Measurements from ENCODE around the gene PRCC. TPM values are rescaled to one million over a fixed set of nuclear protein-coding genes. Genes with fewer than 3 reads are reported as not detected.
A peak's percentile ranks its signal among the peaks of the same experiment; 100 is the strongest.

PRCC gene
- polyA plus RNA-seq, 2 of the 4 experiments (the other 2 are of a cell fraction) = 44.5 to 52.0 TPM

DNA sequence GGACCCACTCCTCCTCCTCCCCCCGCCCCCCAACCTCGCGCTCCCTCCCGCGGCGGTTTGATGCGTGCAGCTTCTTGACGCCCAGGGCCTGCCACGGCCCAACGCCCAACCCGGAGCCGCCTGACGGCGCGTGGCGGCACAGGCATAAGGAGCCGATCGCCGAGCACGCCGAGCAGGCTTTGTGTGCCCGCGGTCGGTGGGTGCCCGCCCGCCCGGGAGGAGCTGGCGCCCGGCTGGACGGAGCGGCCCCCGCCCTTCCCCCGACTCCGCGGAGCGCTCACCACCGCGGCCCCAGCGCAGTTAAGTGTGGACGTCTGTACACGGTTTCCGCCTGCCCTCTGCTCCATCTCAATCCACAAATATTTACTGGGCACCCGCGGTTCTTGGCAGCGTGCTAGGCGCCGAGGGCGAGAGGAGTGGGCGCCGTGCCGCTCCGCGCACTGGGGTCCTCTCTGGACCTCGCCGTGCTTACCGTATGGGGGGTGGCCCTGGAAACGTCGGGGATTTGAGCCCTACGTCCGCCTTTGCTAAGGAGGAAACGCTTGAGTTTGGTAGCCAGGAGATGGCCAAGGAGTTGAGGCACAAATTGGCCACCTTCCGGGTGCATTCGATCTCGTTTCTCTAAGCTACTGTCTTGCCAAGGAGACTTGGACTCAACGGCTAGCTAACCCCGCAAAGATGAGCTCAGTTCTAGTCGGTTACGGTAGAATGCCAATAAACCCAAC is 15.4 kb upstream of the PRCC start:
- peak; percentile 83 to 96 for DNase-seq (ENCODE audit: low read depth in 1 of 2, low spot score in 1 of 2)
- WGBS (ENCODE audit: missing lambda C conversion rate) = 2% methylated on average over 25 of the region's 68 CpGs
- Histone ChIP-seq H3K4me2 (peak overlapping the region; percentile 87), H3K4me3 (peak overlapping the region; percentile 92), H3K27ac (peak overlapping the region; percentile 99 to 100), H3K9me3 (no peaks in the 10 kb centered on the region), H3K4me1 (peaks cover 31% of the 10 kb centered on the region)
- POLR2A ChIA-PET = interaction anchor here (0.6 to 2.8 kb wide), 5 partner anchors 9 to 24 kb away, joined by 5 to 50 read pairs (median 22); partner anchors contain the start of genes ISG20L2, METTL25B, MRPL24 and PRCC
- CTCF ChIA-PET = interaction anchor here (0.8 to 5.4 kb wide), 22 partner anchors 9 to 176 kb away, joined by 3 to 36 read pairs (median 3); partner anchors contain the start of genes MRPL24 and PRCC
- FAIRE-seq = no peak
- ATAC-seq = peak; percentile 59 to 67
- TF ChIP-seq, protein P1, sequence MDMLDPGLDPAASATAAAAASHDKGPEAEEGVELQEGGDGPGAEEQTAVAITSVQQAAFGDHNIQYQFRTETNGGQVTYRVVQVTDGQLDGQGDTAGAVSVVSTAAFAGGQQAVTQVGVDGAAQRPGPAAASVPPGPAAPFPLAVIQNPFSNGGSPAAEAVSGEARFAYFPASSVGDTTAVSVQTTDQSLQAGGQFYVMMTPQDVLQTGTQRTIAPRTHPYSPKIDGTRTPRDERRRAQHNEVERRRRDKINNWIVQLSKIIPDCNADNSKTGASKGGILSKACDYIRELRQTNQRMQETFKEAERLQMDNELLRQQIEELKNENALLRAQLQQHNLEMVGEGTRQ (IDR thresholded peaks at IDR 0.05) = no peak
- TF ChIP-seq RCOR1 (IDR thresholded peaks at IDR 0.05; ENCODE audit: low read depth, low read length) (no peak), JUN (IDR thresholded peaks at IDR 0.05) (peak in 1 of 2 experiments; percentile 87; a peak in 3 of 5 replicates), RAD21 (conservative IDR thresholded peaks at IDR 0.05 in 1 of 2, IDR thresholded peaks at IDR 0.05 in 1 of 2) (0 out of 5 replicates have a peak, but pooled peaks have one; percentile 7 to 27), TFCP2L1 (CRISPR knock-in tag; IDR thresholded peaks at IDR 0.05) (no peak), CHD4 (IDR thresholded peaks at IDR 0.05; ENCODE audit: borderline replicate concordance) (no peak), MAZ (IDR thresholded peaks at IDR 0.05; ENCODE audit: borderline replicate concordance, low read depth, low read length) (peak; percentile 96), PHF8 (IDR thresholded peaks at IDR 0.05; ENCODE audit: borderline replicate concordance, low read depth) (peak; percentile 68), ZSCAN20 (CRISPR knock-in tag; IDR thresholded peaks at IDR 0.05) (no peak), SREBF2 (IDR thresholded peaks at IDR 0.05) (no peak), ZNF302 (CRISPR knock-in tag; IDR thresholded peaks at IDR 0.05) (no peak), EHF (CRISPR knock-in tag; IDR thresholded peaks at IDR 0.05) (no peak), POLR2A (IDR thresholded peaks at IDR 0.05; ENCODE audit: low read length) (peak; percentile 51; the same call in 1 of the 2 replicates), ESRRA (IDR thresholded peaks at IDR 0.05; ENCODE audit: borderline replicate concordance, low read length) (no peak), HEYL (CRISPR knock-in tag; IDR thresholded peaks at IDR 0.05) (no peak), TP53 (CRISPR knock-in tag; IDR thresholded peaks at IDR 0.05) (no peak), GATA3 (IDR thresholded peaks at IDR 0.05; ENCODE audit: borderline replicate concordance) (peak; percentile 44; the same call in 1 of the 2 replicates), ZC3H11A (IDR thresholded peaks at IDR 0.05) (no peak), RARB (CRISPR knock-in tag; IDR thresholded peaks at IDR 0.05) (no peak), CBX8 (IDR thresholded peaks at IDR 0.05) (no peak), CHD2 (IDR thresholded peaks at IDR 0.05; ENCODE audit: low read length, partially characterized antibody) (no peak), BHLHE40 (IDR thresholded peaks at IDR 0.05; ENCODE audit: low read depth, low read length) (no peak), HOXA7 (CRISPR knock-in tag; IDR thresholded peaks at IDR 0.05) (no peak), KDM5A (IDR thresholded peaks at IDR 0.05) (no peak), HOXB5 (CRISPR knock-in tag; IDR thresholded peaks at IDR 0.05) (no peak), HOXB13 (CRISPR knock-in tag; IDR thresholded peaks at IDR 0.05; ENCODE audit: low read depth) (no peak), MYC (IDR thresholded peaks at IDR 0.05; ENCODE audit: borderline replicate concordance, low read length) (peak; percentile 93), EHMT2 (IDR thresholded peaks at IDR 0.05; ENCODE audit: low read depth) (no peak), MAFK (IDR thresholded peaks at IDR 0.05; ENCODE audit: partially characterized antibody) (no peak), FOSB (CRISPR knock-in tag; IDR thresholded peaks at IDR 0.05) (no peak)
- TF ChIP-seq, protein P2, sequence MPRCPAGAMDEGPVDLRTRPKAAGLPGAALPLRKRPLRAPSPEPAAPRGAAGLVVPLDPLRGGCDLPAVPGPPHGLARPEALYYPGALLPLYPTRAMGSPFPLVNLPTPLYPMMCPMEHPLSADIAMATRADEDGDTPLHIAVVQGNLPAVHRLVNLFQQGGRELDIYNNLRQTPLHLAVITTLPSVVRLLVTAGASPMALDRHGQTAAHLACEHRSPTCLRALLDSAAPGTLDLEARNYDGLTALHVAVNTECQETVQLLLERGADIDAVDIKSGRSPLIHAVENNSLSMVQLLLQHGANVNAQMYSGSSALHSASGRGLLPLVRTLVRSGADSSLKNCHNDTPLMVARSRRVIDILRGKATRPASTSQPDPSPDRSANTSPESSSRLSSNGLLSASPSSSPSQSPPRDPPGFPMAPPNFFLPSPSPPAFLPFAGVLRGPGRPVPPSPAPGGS (IDR thresholded peaks at IDR 0.05) = 0 out of 3 replicates have a peak, but pooled peaks have one; percentile 64
- TF ChIP-seq, protein P3, sequence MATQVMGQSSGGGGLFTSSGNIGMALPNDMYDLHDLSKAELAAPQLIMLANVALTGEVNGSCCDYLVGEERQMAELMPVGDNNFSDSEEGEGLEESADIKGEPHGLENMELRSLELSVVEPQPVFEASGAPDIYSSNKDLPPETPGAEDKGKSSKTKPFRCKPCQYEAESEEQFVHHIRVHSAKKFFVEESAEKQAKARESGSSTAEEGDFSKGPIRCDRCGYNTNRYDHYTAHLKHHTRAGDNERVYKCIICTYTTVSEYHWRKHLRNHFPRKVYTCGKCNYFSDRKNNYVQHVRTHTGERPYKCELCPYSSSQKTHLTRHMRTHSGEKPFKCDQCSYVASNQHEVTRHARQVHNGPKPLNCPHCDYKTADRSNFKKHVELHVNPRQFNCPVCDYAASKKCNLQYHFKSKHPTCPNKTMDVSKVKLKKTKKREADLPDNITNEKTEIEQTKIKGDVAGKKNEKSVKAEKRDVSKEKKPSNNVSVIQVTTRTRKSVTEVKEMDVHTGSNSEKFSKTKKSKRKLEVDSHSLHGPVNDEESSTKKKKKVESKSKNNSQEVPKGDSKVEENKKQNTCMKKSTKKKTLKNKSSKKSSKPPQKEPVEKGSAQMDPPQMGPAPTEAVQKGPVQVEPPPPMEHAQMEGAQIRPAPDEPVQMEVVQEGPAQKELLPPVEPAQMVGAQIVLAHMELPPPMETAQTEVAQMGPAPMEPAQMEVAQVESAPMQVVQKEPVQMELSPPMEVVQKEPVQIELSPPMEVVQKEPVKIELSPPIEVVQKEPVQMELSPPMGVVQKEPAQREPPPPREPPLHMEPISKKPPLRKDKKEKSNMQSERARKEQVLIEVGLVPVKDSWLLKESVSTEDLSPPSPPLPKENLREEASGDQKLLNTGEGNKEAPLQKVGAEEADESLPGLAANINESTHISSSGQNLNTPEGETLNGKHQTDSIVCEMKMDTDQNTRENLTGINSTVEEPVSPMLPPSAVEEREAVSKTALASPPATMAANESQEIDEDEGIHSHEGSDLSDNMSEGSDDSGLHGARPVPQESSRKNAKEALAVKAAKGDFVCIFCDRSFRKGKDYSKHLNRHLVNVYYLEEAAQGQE (IDR thresholded peaks at IDR 0.05) = no peak
- TF ChIP-seq, protein P4, sequence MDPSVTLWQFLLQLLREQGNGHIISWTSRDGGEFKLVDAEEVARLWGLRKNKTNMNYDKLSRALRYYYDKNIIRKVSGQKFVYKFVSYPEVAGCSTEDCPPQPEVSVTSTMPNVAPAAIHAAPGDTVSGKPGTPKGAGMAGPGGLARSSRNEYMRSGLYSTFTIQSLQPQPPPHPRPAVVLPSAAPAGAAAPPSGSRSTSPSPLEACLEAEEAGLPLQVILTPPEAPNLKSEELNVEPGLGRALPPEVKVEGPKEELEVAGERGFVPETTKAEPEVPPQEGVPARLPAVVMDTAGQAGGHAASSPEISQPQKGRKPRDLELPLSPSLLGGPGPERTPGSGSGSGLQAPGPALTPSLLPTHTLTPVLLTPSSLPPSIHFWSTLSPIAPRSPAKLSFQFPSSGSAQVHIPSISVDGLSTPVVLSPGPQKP (IDR thresholded peaks at IDR 0.05; ENCODE audit: low read depth, low read length) = no peak

Data from A549 (cell line).